GM10266 (cell line): ENCODE results near the gene CROCC2.

Experiments used
- DNase-seq: peaks from one replicate; pipeline ENCODE4 v3.0.0; 2012; ENCODE audit errors: extremely low spot score
- TF ChIP-seq, protein P1 (sequence below): IDR thresholded peaks from 2 replicates; pipeline ENCODE4 v1.5.1; 2012; ENCODE audit warnings: mild to moderate bottlenecking, low read depth; ENCODE audit not compliant: control insufficient read depth, insufficient read depth; ENCODE audit errors: missing control alignments

Gene CROCC2

DNA sequence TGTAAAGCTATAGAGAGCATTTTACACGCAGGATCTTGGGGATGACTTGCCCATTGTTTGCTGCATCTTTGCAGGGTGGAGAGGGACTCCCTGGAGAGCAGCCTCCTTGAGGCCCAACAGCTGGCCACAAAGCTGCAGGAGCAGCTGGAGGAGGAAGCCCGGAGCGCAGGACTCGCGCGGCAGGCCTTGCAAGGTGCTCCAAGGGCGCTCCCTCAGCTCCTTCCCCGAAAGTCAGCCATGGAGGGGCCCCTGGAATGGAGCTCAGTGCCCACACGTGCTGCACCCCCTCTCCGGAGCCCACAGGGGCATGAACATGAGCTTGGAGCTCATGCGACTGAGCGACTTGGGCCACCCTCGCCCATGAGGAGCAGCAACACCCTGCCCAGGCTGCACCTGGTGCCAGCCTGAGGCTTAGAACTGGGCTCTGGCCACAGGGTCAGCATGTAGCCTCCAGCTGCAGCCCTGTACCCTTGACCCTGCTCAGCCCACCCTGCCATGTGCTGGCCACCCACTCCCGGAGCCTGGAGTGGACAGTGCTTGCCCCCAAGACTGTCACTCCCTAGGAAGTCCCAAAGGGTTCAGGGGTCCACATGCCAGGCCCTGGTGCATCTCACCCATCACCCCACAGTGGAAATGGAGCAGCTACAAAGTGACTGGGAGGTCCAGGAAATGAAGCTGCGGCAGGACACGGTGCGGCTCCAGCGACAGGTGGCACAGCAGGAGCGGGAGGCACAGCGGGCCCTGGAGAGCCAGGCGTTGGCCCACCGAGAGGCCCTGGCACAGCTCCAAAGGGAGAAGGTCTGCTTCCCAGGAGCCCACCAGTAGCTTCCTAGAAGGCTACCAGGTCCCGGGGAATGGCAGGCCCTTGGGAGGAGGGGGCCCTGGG is 43.0 kb downstream of the CROCC2 start:
- TF ChIP-seq, protein P1, sequence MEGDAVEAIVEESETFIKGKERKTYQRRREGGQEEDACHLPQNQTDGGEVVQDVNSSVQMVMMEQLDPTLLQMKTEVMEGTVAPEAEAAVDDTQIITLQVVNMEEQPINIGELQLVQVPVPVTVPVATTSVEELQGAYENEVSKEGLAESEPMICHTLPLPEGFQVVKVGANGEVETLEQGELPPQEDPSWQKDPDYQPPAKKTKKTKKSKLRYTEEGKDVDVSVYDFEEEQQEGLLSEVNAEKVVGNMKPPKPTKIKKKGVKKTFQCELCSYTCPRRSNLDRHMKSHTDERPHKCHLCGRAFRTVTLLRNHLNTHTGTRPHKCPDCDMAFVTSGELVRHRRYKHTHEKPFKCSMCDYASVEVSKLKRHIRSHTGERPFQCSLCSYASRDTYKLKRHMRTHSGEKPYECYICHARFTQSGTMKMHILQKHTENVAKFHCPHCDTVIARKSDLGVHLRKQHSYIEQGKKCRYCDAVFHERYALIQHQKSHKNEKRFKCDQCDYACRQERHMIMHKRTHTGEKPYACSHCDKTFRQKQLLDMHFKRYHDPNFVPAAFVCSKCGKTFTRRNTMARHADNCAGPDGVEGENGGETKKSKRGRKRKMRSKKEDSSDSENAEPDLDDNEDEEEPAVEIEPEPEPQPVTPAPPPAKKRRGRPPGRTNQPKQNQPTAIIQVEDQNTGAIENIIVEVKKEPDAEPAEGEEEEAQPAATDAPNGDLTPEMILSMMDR, result no peak
- no peak for DNase-seq

DNA sequence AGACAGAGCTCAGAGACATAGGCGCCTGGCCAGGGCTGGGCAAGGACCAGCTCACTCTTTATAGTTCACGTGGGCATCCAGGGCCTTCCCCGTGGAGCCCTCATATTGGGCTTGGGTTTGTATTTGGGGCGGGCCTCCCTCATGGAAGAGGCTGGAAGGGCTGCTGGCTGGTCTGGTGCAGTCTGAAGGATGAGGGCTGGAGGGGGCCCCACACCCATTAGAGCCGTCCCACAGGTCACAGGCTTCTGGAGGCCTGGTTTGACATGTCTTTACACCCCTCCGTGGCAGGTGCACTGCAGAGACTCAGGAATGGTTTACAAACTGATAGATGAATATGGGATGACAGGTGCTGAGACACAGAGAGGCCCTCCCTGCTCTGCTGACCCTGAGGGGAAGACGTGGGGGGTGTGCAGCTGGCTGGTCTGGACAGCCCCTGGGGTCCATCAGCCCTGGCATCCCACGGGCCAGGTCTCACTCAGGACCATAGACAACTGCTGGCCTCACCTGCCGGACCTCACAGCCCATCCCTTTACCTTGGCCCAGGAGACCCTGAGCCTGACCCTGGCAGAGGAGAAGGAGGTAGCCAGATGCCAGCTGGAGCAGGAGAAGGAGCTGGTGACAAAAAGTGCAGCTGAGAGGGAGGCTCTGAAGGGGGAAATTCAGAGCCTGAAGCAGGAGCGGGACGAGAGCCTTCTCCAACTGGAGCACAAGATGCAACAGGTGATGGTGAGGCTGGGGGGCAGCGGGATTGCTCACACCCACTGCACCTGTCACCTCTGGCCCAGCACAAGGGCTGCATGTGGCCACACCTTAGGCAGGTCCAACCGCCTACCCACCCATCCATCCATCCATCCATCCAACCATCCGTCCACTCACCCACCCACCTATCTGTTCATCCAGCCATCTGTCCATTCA is 43.9 kb downstream of the CROCC2 start:
- DNase-seq, result no peak
- TF ChIP-seq, protein P1, result no peak

DNA sequence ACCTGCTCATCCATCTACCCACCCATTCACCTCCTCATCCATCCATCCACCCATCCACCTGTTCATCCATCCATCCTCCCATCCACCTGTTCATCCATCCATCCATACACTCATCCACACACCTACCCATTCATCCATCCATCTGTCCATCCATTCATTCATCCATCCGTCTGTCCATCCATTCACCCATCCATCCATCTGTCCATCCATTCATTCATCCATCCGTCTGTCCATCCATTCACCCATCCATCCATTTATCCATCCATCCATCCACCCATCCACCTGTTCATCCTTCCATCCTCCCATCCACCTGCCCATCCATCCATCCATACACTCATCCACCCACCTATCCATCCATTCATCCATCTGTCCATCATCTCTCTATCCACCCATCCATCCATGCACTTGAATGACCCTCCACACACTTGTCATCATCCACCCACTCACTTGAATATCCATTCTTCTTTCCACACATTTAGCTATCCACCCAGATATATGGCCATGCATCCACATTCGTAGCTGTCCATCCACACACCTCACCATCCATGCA is 45.0 kb downstream of the CROCC2 start:
- no peak for DNase-seq
- TF ChIP-seq, protein P1, result no peak

DNA sequence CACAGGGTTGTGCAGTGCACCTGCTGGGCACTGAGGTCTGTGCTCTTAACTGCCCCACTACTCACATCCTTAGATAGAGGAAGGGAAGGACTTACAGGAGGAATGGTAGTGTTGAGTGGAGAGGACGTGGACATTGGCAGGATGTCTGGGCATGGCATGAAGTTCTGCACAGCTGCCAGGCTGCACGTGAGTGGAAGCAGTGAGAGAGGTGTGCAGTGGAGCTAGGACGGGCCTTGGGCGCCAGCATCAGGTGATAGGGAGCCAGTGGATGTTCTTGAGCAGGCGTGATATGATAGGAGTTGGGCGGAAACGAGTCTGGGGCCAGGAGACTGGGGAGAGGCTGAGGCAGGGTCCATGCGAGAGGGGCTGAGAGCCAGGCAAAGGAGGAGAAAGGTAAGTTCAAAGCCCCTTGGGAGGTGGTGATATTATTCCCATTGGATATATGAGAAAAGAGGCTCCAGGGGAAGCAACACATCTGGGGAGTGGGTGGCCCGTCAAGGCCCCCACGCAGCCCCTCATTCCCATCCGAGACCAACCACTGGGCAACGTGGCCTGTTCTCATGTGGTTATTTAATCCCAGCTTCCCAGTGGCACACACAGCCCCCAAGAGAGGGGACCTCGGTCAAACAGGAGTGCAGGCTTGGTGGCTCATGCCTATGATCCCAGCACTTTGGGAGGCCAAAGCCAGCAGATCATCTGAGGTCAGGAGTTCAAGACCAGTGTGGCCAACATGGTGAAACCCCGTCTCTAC is 46.5 kb downstream of the CROCC2 start:
- TF ChIP-seq, protein P1, result no peak
- no peak for DNase-seq

DNA sequence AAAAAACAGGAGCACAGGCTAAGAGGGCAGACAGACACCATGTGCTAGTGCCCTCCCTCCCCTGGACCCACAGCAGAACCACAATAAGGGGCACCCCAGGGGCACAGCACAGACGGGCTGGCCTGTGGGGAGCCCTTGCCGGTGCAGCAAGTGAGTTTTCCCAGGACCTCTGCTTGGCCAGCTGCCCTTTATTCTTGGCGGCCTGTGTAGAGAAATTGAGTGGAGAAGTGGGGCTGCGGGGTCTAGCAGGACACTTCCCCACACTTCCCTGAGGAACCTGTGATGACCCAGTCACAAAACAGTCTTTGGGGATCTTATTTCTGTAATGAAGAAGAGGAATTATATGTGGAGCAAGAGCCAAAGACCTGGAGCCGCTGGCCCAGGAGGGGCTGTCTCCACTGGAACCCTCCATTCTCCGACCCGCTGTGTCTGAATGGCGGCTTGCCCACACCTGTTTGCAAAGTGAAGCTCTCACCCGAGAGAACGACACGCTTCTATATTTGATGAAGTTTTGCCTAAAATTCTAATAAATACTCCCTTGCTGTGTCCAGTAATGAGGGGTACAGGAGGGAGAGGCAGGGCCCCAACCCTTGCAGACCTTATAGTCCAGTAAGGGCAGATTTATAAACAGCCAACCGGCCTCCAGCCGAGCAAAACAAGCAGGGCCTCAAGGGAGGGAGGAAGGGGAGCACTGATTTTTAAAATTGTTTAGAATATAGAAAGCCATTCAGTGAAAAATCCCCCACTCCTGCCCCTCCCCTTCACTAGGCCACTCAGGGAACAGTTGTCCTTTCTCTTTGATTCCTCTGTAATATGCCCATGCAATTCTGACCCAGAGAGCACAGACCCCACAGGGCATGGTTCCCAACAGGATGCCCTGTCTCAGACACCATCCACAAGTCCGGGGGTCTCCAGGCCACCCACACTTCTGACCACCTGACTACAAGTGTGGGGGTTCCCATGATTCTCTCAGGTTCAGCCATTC is 47.6 kb downstream of the CROCC2 start:
- TF ChIP-seq, protein P1, result no peak
- DNase-seq, result no peak
